ENCODE results near the gene GRM7. TPM values are rescaled to one million over a fixed set of nuclear protein-coding genes. Genes with fewer than 3 reads are reported as not detected.

The GRM7 gene
- total RNA-seq, 4 donors from 2014 or later, result not detected

- no peak for DNase-seq
- Histone ChIP-seq H3K27ac (no peak overlapping the region), H3K9me3 (no peaks in the 10 kb centered on the region), H3K4me1 (no peaks in the 10 kb centered on the region), H3K4me3 (no peak overlapping the region), H3K36me3 (no peaks in the 10 kb centered on the region), H3K27me3 (no peaks in the 10 kb centered on the region)
- in situ Hi-C loops (cut with MboI; ENCODE audit: low sequenced_read_pairs in 4 of 4) (no loop called here), intact Hi-C loops (cut with DNase I; ENCODE audit: low total_unique reads) (no loop called here)
- no peak for ATAC-seq
- TF ChIP-seq CTCF (IDR thresholded peaks at IDR 0.05 in 4 of 5, conservative IDR thresholded peaks at IDR 0.05 in 1 of 5), result no peak
Observed at GRCh38 chr3:7215706-7216105, 354.8 kb downstream of the GRM7 start.

GRCh38 chr3:7226393-7226792 lies 365.5 kb downstream of the GRM7 start:
- Histone ChIP-seq H3K4me3 (no peak overlapping the region), H3K27me3 (no peaks in the 10 kb centered on the region), H3K4me1 (no peaks in the 10 kb centered on the region), H3K36me3 (no peaks in the 10 kb centered on the region), H3K9me3 (no peaks in the 10 kb centered on the region), H3K27ac (no peak overlapping the region)
- DNase-seq (no peak), ATAC-seq (no peak)
- in situ Hi-C loops (cut with MboI; ENCODE audit: low sequenced_read_pairs in 4 of 4), result no loop called here
- intact Hi-C loops (cut with DNase I; ENCODE audit: low total_unique reads), result no loop called here
- TF ChIP-seq CTCF (IDR thresholded peaks at IDR 0.05 in 4 of 5, conservative IDR thresholded peaks at IDR 0.05 in 1 of 5) (no peak), POLR2A (IDR thresholded peaks at IDR 0.05) (no peak)

- in situ Hi-C loops (cut with MboI; ENCODE audit: low sequenced_read_pairs in 4 of 4), result no loop called here
- no peak for ATAC-seq
- Histone ChIP-seq H3K4me3 (no peak overlapping the region), H3K36me3 (no peaks in the 10 kb centered on the region), H3K27me3 (no peaks in the 10 kb centered on the region), H3K27ac (no peak overlapping the region), H3K9me3 (no peaks in the 10 kb centered on the region), H3K4me1 (no peaks in the 10 kb centered on the region)
- TF ChIP-seq POLR2A (IDR thresholded peaks at IDR 0.05), result no peak
- TF ChIP-seq CTCF (IDR thresholded peaks at IDR 0.05 in 4 of 5, conservative IDR thresholded peaks at IDR 0.05 in 1 of 5), result no peak
- no peak for DNase-seq
- intact Hi-C loops (cut with DNase I; ENCODE audit: low total_unique reads), result no loop called here
Observed at GRCh38 chr3:7238565-7239295, 377.8 kb downstream of the GRM7 start.

GRCh38 chr3:7241584-7242302 lies 380.8 kb downstream of the GRM7 start:
- no peaks in the 10 kb centered on the region for H3K36me3 ChIP-seq
- H3K9me3 ChIP-seq, result no peaks in the 10 kb centered on the region
- intact Hi-C loops (cut with DNase I; ENCODE audit: low total_unique reads) (no loop called here), in situ Hi-C loops (cut with MboI; ENCODE audit: low sequenced_read_pairs in 4 of 4) (no loop called here)
- no peak overlapping the region for H3K27ac ChIP-seq
- H3K4me1 ChIP-seq, result no peaks in the 10 kb centered on the region
- no peak overlapping the region for H3K4me3 ChIP-seq
- ATAC-seq, result no peak
- H3K27me3 ChIP-seq, result no peaks in the 10 kb centered on the region
- no peak for TF ChIP-seq CTCF (IDR thresholded peaks at IDR 0.05 in 4 of 5, conservative IDR thresholded peaks at IDR 0.05 in 1 of 5)
- no peak for TF ChIP-seq POLR2A (IDR thresholded peaks at IDR 0.05)
- no peak for DNase-seq

All from gastrocnemius medialis (tissue), 4 donors.